Mesenchymal stem cell (in vitro differentiated cells and primary cell): ENCODE results near the gene TBL2.
A peak's percentile ranks its signal among the peaks of the same experiment; 100 is the strongest.
"Not testable (repeated sequence)": the region's sequence is repeated elsewhere in the genome, so short reads cannot be mapped to it uniquely, and the experiment has no call there.

Experiments
- DNase-seq: peaks from one replicate; pipeline ENCODE4 v3.0.0-alpha.2; 2013
- H2AFZ ChIP-seq: one replicate; pipeline ENCODE4 v1.6.1; 2013; ENCODE audit warnings: low read depth, mild to moderate bottlenecking, control low read depth, inconsistent platforms, low read length, moderate library complexity
- H2AK5ac ChIP-seq: 2 replicates; pipeline ENCODE4 v1.6.1; 2013; ENCODE audit warnings: low read length, moderate library complexity, mild to moderate bottlenecking, inconsistent platforms; ENCODE audit not compliant: severe bottlenecking
- H2BK120ac ChIP-seq: one replicate; pipeline ENCODE4 v1.6.1; 2013; ENCODE audit warnings: low read depth, mild to moderate bottlenecking, inconsistent platforms, low read length, moderate library complexity
- H2BK12ac ChIP-seq, 2 experiments: one replicate each; pipeline ENCODE4 v1.6.1; 2013; ENCODE audit warnings: inconsistent platforms in 2 of 2, low read length in 2 of 2, mild to moderate bottlenecking in 2 of 2, moderate library complexity in 2 of 2, control low read depth in 1 of 2
- H2BK15ac ChIP-seq: one replicate; pipeline ENCODE4 v1.6.1; 2013; ENCODE audit warnings: mild to moderate bottlenecking, low read depth, inconsistent platforms; ENCODE audit not compliant: poor library complexity, severe bottlenecking
- H2BK5ac ChIP-seq: 2 replicates; pipeline ENCODE4 v1.6.1; 2013; ENCODE audit warnings: low read depth, mild to moderate bottlenecking, low read length, control low read depth, inconsistent platforms; ENCODE audit not compliant: poor library complexity, severe bottlenecking
- H3K14ac ChIP-seq, 2 experiments: one replicate each; pipeline ENCODE4 v1.6.1; 2013; ENCODE audit warnings: inconsistent platforms in 2 of 2, low read length in 2 of 2, control low read depth in 1 of 2, mild to moderate bottlenecking in 1 of 2, moderate library complexity in 1 of 2
- H3K18ac ChIP-seq, 2 experiments: one replicate each; pipeline ENCODE4 v1.6.1; 2013; ENCODE audit warnings: inconsistent platforms in 2 of 2, low read length in 2 of 2, control low read depth in 1 of 2, low read depth in 1 of 2, mild to moderate bottlenecking in 1 of 2
- H3K23ac ChIP-seq, 2 experiments: one replicate each; pipeline ENCODE4 v1.6.1; 2013; ENCODE audit warnings: inconsistent platforms in 2 of 2, low read length in 2 of 2, mild to moderate bottlenecking in 2 of 2, moderate library complexity in 2 of 2, control low read depth in 1 of 2
- H3K27ac ChIP-seq: 2 replicates; pipeline ENCODE4 v1.5.1; 2013; ENCODE audit warnings: mild to moderate bottlenecking, moderate library complexity, low read length, control low read depth, inconsistent platforms; ENCODE audit not compliant: poor library complexity, severe bottlenecking
- H3K27me3 ChIP-seq, 2 experiments: 2 replicates each; pipeline versions ENCODE4 v1.6.1 to v1.7.0; 2013; ENCODE audit warnings: low read length in 2 of 2, mild to moderate bottlenecking in 2 of 2, moderate library complexity in 2 of 2, control low read depth in 1 of 2, inconsistent platforms in 1 of 2; ENCODE audit not compliant: control insufficient read depth in 1 of 2, insufficient read depth in 1 of 2
- H3K36me3 ChIP-seq, 2 experiments: 2 replicates each; pipeline versions ENCODE4 v1.6.1 to v1.7.0; 2013; ENCODE audit warnings: low read length in 2 of 2, control low read depth in 1 of 2, inconsistent platforms in 1 of 2, low read depth in 1 of 2, mild to moderate bottlenecking in 1 of 2; ENCODE audit not compliant: insufficient read depth in 2 of 2, control insufficient read depth in 1 of 2
- H3K4ac ChIP-seq, 2 experiments: one replicate each; pipeline ENCODE4 v1.6.1; 2013; ENCODE audit warnings: inconsistent platforms in 2 of 2, low read length in 2 of 2, mild to moderate bottlenecking in 2 of 2, moderate library complexity in 2 of 2, control low read depth in 1 of 2, low read depth in 1 of 2
- H3K4me1 ChIP-seq: 2 replicates; pipeline ENCODE4 v1.6.1; 2013; ENCODE audit warnings: low read depth, low read length, control low read depth; ENCODE audit not compliant: control insufficient read depth, insufficient read depth
- H3K4me2 ChIP-seq: 2 replicates; pipeline ENCODE4 v1.6.1; 2013; ENCODE audit warnings: low read length, mild to moderate bottlenecking, inconsistent platforms; ENCODE audit not compliant: poor library complexity, severe bottlenecking
- H3K4me3 ChIP-seq, 2 experiments: 2 replicates each; pipeline versions ENCODE4 v1.5.1 to v1.7.0; 2013; ENCODE audit warnings: low read length in 2 of 2, mild to moderate bottlenecking in 2 of 2, control low read depth in 1 of 2, low read depth in 1 of 2; ENCODE audit not compliant: insufficient read depth in 1 of 2
- H3K79me1 ChIP-seq: replicated peaks from 2 replicates; pipeline ENCODE4 v1.6.1; 2013; ENCODE audit warnings: mild to moderate bottlenecking, control low read depth, low read length, inconsistent platforms; ENCODE audit not compliant: poor library complexity, severe bottlenecking
- H3K9ac ChIP-seq: 2 replicates; pipeline ENCODE4 v1.7.0; 2013; ENCODE audit warnings: mild to moderate bottlenecking, low read length, moderate library complexity
- H3K9me3 ChIP-seq: 2 replicates; pipeline ENCODE4 v1.7.0; 2013; ENCODE audit warnings: mild to moderate bottlenecking, low read length; ENCODE audit not compliant: control insufficient read depth
- H4K8ac ChIP-seq: one replicate; pipeline ENCODE4 v1.6.1; 2013; ENCODE audit warnings: inconsistent platforms, mild to moderate bottlenecking, low read length, moderate library complexity
- H4K91ac ChIP-seq: one replicate; pipeline ENCODE4 v1.6.1; 2013; ENCODE audit warnings: mild to moderate bottlenecking, low read length, inconsistent platforms
- WGBS: methylation state at CpG from one replicate; pipeline ENCODE4 v1.1.7; 2013; ENCODE audit warnings: mixed read lengths; 5-methylcytosine and 5-hydroxymethylcytosine counted together

The TBL2 gene

GRCh38 chr7:73567846-73568685 is 10.3 kb downstream of the TBL2 start:
- Histone ChIP-seq H2BK120ac (no peak overlapping the region), H2BK15ac (no peak overlapping the region), H3K4ac (no peak overlapping the region), H3K23ac (no peak overlapping the region), H2BK12ac (no peak overlapping the region), H3K79me1 (peaks cover 14% of the 10 kb centered on the region), H2AK5ac (no peak overlapping the region), H3K27ac (no peak overlapping the region), H3K18ac (no peak overlapping the region), H2AFZ (no peak overlapping the region), H3K4me2 (no peak overlapping the region), H3K9me3 (no peaks in the 10 kb centered on the region), H3K4me3 (no peak overlapping the region), H3K9ac (no peak overlapping the region), H2BK5ac (no peak overlapping the region), H3K27me3 (no peaks in the 10 kb centered on the region), H4K8ac (no peak overlapping the region), H3K36me3 (peaks cover 37 to 41% of the 10 kb centered on the region in 2 experiments), H3K14ac (no peak overlapping the region), H3K4me1 (peaks cover 1% of the 10 kb centered on the region), H4K91ac (no peak overlapping the region)
- 94% methylated on average over 12 of the region's 12 CpGs for WGBS
- DNase-seq = no peak

- no peak overlapping the region for H3K9ac ChIP-seq
- no peak overlapping the region for H3K27ac ChIP-seq
- DNase-seq = no peak
- H3K4me2 ChIP-seq = no peak overlapping the region
- H2AFZ ChIP-seq = no peak overlapping the region
- no peak overlapping the region for H2BK12ac ChIP-seq
- H3K4me1 ChIP-seq = peaks cover 1% of the 10 kb centered on the region
- H3K79me1 ChIP-seq = peaks cover 5% of the 10 kb centered on the region
- no peak overlapping the region for H3K14ac ChIP-seq
- no peak overlapping the region for H2AK5ac ChIP-seq
- peaks cover 27 to 32% of the 10 kb centered on the region in 2 experiments for H3K36me3 ChIP-seq
- WGBS = 100% methylated on average over 2 of the region's 4 CpGs
- no peak overlapping the region for H3K4ac ChIP-seq
- no peak overlapping the region for H3K23ac ChIP-seq
- H2BK120ac ChIP-seq = no peak overlapping the region
- no peak overlapping the region for H4K91ac ChIP-seq
- no peak overlapping the region for H2BK5ac ChIP-seq
- no peak overlapping the region for H2BK15ac ChIP-seq
- no peak overlapping the region for H3K18ac ChIP-seq
- no peaks in the 10 kb centered on the region for H3K27me3 ChIP-seq
- H4K8ac ChIP-seq = no peak overlapping the region
- H3K9me3 ChIP-seq = no peaks in the 10 kb centered on the region
- no peak overlapping the region for H3K4me3 ChIP-seq
Observed at GRCh38 chr7:73567140-73567539, 11.2 kb downstream of the TBL2 start.

- not testable (repeated sequence) for H3K9ac ChIP-seq, H3K4me1 ChIP-seq, H3K23ac ChIP-seq, H4K8ac ChIP-seq, H2AK5ac ChIP-seq, H3K27ac ChIP-seq, H3K9me3 ChIP-seq, H3K4ac ChIP-seq, H3K79me1 ChIP-seq, H2BK15ac ChIP-seq, H2BK5ac ChIP-seq, H3K4me2 ChIP-seq, H3K14ac ChIP-seq, H4K91ac ChIP-seq, H2AFZ ChIP-seq, DNase-seq, H2BK12ac ChIP-seq, H3K27me3 ChIP-seq, H2BK120ac ChIP-seq, H3K18ac ChIP-seq
- peaks cover 21 to 26% of the 10 kb centered on the region in 2 experiments for H3K36me3 ChIP-seq
- H3K4me3 ChIP-seq = peak overlapping the region in 1 of 2 experiments; percentile 68
Observed at GRCh38 chr7:73566431-73566830, 11.9 kb downstream of the TBL2 start.

- no peak overlapping the region for H2BK5ac ChIP-seq
- H3K27ac ChIP-seq = no peak overlapping the region
- H4K91ac ChIP-seq = no peak overlapping the region
- H2BK12ac ChIP-seq = no peak overlapping the region
- H2AFZ ChIP-seq = no peak overlapping the region
- peak overlapping the region in 1 of 2 experiments; percentile 68 for H3K4me3 ChIP-seq
- H2AK5ac ChIP-seq = no peak overlapping the region
- WGBS = 81% methylated on average over 7 of the region's 7 CpGs
- no peak overlapping the region for H4K8ac ChIP-seq
- no peaks in the 10 kb centered on the region for H3K27me3 ChIP-seq
- peaks cover 15 to 20% of the 10 kb centered on the region in 2 experiments for H3K36me3 ChIP-seq
- H3K18ac ChIP-seq = no peak overlapping the region
- no peak overlapping the region for H3K4me2 ChIP-seq
- peaks cover 1% of the 10 kb centered on the region for H3K4me1 ChIP-seq
- H2BK15ac ChIP-seq = no peak overlapping the region
- no peak overlapping the region for H3K23ac ChIP-seq
- DNase-seq = peak; percentile 33
- H3K4ac ChIP-seq = no peak overlapping the region
- H3K9me3 ChIP-seq = no peaks in the 10 kb centered on the region
- no peak overlapping the region for H2BK120ac ChIP-seq
- no peak overlapping the region for H3K14ac ChIP-seq
- peaks cover 5% of the 10 kb centered on the region for H3K79me1 ChIP-seq
- H3K9ac ChIP-seq = peak overlapping the region; percentile 53
Observed at GRCh38 chr7:73565675-73566340, 12.6 kb downstream of the TBL2 start.
